Measurements from ENCODE around the gene SMG9.

The SMG9 gene

GRCh38 chr19:43748205-43748594 lies 6.6 kb downstream of the SMG9 start:
- H2AFZ ChIP-seq (ENCODE audit: low read depth, low read length, severe bottlenecking) = no peak overlapping the region
- no peak overlapping the region for H3K27ac ChIP-seq (ENCODE audit: low read depth, low read length)
- no peaks in the 10 kb centered on the region for H3K9me3 ChIP-seq (ENCODE audit: insufficient read depth, low read length)
- H3K9me2 ChIP-seq (replicated peaks; ENCODE audit: insufficient read depth, low read length) = no peaks in the 10 kb centered on the region
- H3K79me2 ChIP-seq (ENCODE audit: insufficient read depth, low read length) = peaks cover 6% of the 10 kb centered on the region; the same call in 1 of the 2 replicates
- H3K4me2 ChIP-seq (ENCODE audit: low read depth, low read length, poor library complexity, severe bottlenecking) = no peak overlapping the region
- TF ChIP-seq CTCF (IDR thresholded peaks at IDR 0.05; ENCODE audit: insufficient read depth, low read length, poor library complexity, severe bottlenecking) = no peak
- TF ChIP-seq EZH2phosphoT487 (conservative IDR thresholded peaks at IDR 0.05; ENCODE audit: low read length) = no peak
- peaks cover 6% of the 10 kb centered on the region; the same call in 1 of the 2 replicates for H3F3A ChIP-seq (ENCODE audit: insufficient read depth)
- no peaks in the 10 kb centered on the region for H3K27me3 ChIP-seq (ENCODE audit: low read length)
- H3K9ac ChIP-seq (ENCODE audit: low read length) = no peak overlapping the region
- H3K4me3 ChIP-seq (ENCODE audit: insufficient read depth, low read length, poor library complexity, severe bottlenecking) = no peak overlapping the region
- H4K20me1 ChIP-seq (ENCODE audit: low read depth, low read length) = no peaks in the 10 kb centered on the region
- H3K36me3 ChIP-seq (ENCODE audit: low read length) = peaks cover 6% of the 10 kb centered on the region; the same call in 1 of the 2 replicates

GRCh38 chr19:43747557-43748204 lies 7.1 kb downstream of the SMG9 start:
- H3K9me3 ChIP-seq (ENCODE audit: insufficient read depth, low read length) = no peaks in the 10 kb centered on the region
- TF ChIP-seq EZH2phosphoT487 (conservative IDR thresholded peaks at IDR 0.05; ENCODE audit: low read length) (no peak), CTCF (IDR thresholded peaks at IDR 0.05; ENCODE audit: insufficient read depth, low read length, poor library complexity, severe bottlenecking) (no peak)
- H3K4me2 ChIP-seq (ENCODE audit: low read depth, low read length, poor library complexity, severe bottlenecking) = no peak overlapping the region
- H3K27me3 ChIP-seq (ENCODE audit: low read length) = no peaks in the 10 kb centered on the region
- no peak overlapping the region for H3K4me3 ChIP-seq (ENCODE audit: insufficient read depth, low read length, poor library complexity, severe bottlenecking)
- no peaks in the 10 kb centered on the region for H3K9me2 ChIP-seq (replicated peaks; ENCODE audit: insufficient read depth, low read length)
- peaks cover under 1% of the 10 kb centered on the region; the same call in 1 of the 2 replicates for H3K79me2 ChIP-seq (ENCODE audit: insufficient read depth, low read length)
- H3K36me3 ChIP-seq (ENCODE audit: low read length) = peaks cover 9% of the 10 kb centered on the region; the same call in 1 of the 2 replicates
- H3K27ac ChIP-seq (ENCODE audit: low read depth, low read length) = no peak overlapping the region
- H4K20me1 ChIP-seq (ENCODE audit: low read depth, low read length) = no peaks in the 10 kb centered on the region
- no peak overlapping the region for H2AFZ ChIP-seq (ENCODE audit: low read depth, low read length, severe bottlenecking)
- no peak overlapping the region for H3K9ac ChIP-seq (ENCODE audit: low read length)
- 0 out of 2 replicates have a peak, but pooled peaks cover 1% of the 10 kb centered on the region for H3F3A ChIP-seq (ENCODE audit: insufficient read depth)

GRCh38 chr19:43743059-43743458 lies 11.7 kb downstream of the SMG9 start:
- Histone ChIP-seq H3K27me3 (ENCODE audit: low read length) (no peaks in the 10 kb centered on the region), H3K4me2 (ENCODE audit: low read depth, low read length, poor library complexity, severe bottlenecking) (no peak overlapping the region), H3K9me2 (replicated peaks; ENCODE audit: insufficient read depth, low read length) (no peaks in the 10 kb centered on the region), H4K20me1 (ENCODE audit: low read depth, low read length) (no peaks in the 10 kb centered on the region), H3K9me3 (ENCODE audit: insufficient read depth, low read length) (no peaks in the 10 kb centered on the region), H3K36me3 (ENCODE audit: low read length) (peaks cover 5% of the 10 kb centered on the region), H3K4me3 (ENCODE audit: insufficient read depth, low read length, poor library complexity, severe bottlenecking) (no peak overlapping the region), H2AFZ (ENCODE audit: low read depth, low read length, severe bottlenecking) (no peak overlapping the region), H3K79me2 (ENCODE audit: insufficient read depth, low read length) (no peaks in the 10 kb centered on the region), H3K9ac (ENCODE audit: low read length) (no peak overlapping the region), H3K27ac (ENCODE audit: low read depth, low read length) (no peak overlapping the region), H3F3A (ENCODE audit: insufficient read depth) (no peaks in the 10 kb centered on the region)
- TF ChIP-seq CTCF (IDR thresholded peaks at IDR 0.05; ENCODE audit: insufficient read depth, low read length, poor library complexity, severe bottlenecking) (no peak), EZH2phosphoT487 (conservative IDR thresholded peaks at IDR 0.05; ENCODE audit: low read length) (no peak)
